ENCODE data around the gene FUOM.

DNA sequence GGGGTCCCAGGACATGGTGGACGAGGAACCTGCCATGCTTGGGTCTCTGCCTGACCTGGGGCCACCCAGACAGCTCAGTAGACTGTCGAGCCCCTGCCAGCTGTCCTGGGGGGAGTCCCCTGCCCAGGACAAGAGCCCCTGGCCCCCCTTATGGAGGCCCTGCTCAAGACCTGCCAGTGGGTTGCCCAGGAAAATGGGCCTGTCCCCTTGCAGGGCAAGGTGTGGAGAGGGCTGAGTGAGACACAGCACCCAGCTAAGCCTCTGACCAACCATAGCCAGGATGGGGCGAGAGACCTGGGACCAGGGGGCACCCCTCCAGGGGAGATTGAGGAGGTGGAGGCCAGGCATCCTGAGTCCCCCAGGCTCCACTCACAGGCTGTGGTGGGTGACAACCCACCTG is 1.8 kb downstream of the FUOM start:
- TF ChIP-seq, protein P1, sequence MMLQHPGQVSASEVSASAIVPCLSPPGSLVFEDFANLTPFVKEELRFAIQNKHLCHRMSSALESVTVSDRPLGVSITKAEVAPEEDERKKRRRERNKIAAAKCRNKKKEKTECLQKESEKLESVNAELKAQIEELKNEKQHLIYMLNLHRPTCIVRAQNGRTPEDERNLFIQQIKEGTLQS (IDR thresholded peaks at IDR 0.05; ENCODE audit: borderline replicate concordance, extremely low read depth, low read depth, low read length) = no peak
- no peak for TF ChIP-seq RAD21 (IDR thresholded peaks at IDR 0.05; ENCODE audit: insufficient read depth, low read depth, low read length)
- TF ChIP-seq GABPA (IDR thresholded peaks at IDR 0.05; ENCODE audit: low read depth) = no peak
- TF ChIP-seq, protein P2, sequence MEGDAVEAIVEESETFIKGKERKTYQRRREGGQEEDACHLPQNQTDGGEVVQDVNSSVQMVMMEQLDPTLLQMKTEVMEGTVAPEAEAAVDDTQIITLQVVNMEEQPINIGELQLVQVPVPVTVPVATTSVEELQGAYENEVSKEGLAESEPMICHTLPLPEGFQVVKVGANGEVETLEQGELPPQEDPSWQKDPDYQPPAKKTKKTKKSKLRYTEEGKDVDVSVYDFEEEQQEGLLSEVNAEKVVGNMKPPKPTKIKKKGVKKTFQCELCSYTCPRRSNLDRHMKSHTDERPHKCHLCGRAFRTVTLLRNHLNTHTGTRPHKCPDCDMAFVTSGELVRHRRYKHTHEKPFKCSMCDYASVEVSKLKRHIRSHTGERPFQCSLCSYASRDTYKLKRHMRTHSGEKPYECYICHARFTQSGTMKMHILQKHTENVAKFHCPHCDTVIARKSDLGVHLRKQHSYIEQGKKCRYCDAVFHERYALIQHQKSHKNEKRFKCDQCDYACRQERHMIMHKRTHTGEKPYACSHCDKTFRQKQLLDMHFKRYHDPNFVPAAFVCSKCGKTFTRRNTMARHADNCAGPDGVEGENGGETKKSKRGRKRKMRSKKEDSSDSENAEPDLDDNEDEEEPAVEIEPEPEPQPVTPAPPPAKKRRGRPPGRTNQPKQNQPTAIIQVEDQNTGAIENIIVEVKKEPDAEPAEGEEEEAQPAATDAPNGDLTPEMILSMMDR (IDR thresholded peaks at IDR 0.05 in 2 of 3, conservative IDR thresholded peaks at IDR 0.05 in 1 of 3; ENCODE audit: control insufficient read depth in 2 of 3, extremely low read depth in 1 of 3, insufficient read depth in 1 of 3, low read depth in 3 of 3, low read length in 3 of 3) = no peak
- TF ChIP-seq, protein P3, sequence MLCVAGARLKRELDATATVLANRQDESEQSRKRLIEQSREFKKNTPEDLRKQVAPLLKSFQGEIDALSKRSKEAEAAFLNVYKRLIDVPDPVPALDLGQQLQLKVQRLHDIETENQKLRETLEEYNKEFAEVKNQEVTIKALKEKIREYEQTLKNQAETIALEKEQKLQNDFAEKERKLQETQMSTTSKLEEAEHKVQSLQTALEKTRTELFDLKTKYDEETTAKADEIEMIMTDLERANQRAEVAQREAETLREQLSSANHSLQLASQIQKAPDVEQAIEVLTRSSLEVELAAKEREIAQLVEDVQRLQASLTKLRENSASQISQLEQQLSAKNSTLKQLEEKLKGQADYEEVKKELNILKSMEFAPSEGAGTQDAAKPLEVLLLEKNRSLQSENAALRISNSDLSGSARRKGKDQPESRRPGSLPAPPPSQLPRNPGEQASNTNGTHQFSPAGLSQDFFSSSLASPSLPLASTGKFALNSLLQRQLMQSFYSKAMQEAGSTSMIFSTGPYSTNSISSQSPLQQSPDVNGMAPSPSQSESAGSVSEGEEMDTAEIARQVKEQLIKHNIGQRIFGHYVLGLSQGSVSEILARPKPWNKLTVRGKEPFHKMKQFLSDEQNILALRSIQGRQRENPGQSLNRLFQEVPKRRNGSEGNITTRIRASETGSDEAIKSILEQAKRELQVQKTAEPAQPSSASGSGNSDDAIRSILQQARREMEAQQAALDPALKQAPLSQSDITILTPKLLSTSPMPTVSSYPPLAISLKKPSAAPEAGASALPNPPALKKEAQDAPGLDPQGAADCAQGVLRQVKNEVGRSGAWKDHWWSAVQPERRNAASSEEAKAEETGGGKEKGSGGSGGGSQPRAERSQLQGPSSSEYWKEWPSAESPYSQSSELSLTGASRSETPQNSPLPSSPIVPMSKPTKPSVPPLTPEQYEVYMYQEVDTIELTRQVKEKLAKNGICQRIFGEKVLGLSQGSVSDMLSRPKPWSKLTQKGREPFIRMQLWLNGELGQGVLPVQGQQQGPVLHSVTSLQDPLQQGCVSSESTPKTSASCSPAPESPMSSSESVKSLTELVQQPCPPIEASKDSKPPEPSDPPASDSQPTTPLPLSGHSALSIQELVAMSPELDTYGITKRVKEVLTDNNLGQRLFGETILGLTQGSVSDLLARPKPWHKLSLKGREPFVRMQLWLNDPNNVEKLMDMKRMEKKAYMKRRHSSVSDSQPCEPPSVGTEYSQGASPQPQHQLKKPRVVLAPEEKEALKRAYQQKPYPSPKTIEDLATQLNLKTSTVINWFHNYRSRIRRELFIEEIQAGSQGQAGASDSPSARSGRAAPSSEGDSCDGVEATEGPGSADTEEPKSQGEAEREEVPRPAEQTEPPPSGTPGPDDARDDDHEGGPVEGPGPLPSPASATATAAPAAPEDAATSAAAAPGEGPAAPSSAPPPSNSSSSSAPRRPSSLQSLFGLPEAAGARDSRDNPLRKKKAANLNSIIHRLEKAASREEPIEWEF (IDR thresholded peaks at IDR 0.05; ENCODE audit: insufficient replicate concordance, low read depth, low read length) = no peak
- TF ChIP-seq, protein P4, sequence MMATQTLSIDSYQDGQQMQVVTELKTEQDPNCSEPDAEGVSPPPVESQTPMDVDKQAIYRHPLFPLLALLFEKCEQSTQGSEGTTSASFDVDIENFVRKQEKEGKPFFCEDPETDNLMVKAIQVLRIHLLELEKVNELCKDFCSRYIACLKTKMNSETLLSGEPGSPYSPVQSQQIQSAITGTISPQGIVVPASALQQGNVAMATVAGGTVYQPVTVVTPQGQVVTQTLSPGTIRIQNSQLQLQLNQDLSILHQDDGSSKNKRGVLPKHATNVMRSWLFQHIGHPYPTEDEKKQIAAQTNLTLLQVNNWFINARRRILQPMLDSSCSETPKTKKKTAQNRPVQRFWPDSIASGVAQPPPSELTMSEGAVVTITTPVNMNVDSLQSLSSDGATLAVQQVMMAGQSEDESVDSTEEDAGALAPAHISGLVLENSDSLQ (IDR thresholded peaks at IDR 0.05) = no peak
- TF ChIP-seq TARDBP (IDR thresholded peaks at IDR 0.05; ENCODE audit: borderline replicate concordance) = no peak
